Cortex of kidney (tissue), 1 donor: ENCODE data around the gene NBAS.
"Not testable (repeated sequence)": the region's sequence is repeated elsewhere in the genome, so short reads cannot be mapped to it uniquely, and the experiment has no call there.

Experiments used
- DNase-seq: peaks from one replicate; lab custom pipeline; 2025; lab: John Stamatoyannopoulos, UW

Gene NBAS

GRCh38 chr2:15363142-15363541, 198.0 kb downstream of the NBAS start:
- DNase-seq: no peak

- no peak for DNase-seq
Measured at GRCh38 chr2:15359716-15360531, 201.2 kb downstream of the NBAS start.

GRCh38 chr2:15357922-15358321, 203.2 kb downstream of the NBAS start:
- DNase-seq: no peak

GRCh38 chr2:15357186-15357585, 203.9 kb downstream of the NBAS start:
- DNase-seq: no peak

- no peak for DNase-seq
Measured at GRCh38 chr2:15355386-15355785, 205.7 kb downstream of the NBAS start.

GRCh38 chr2:15354596-15355366, 206.4 kb downstream of the NBAS start:
- no peak for DNase-seq

GRCh38 chr2:15352363-15352762, 208.8 kb downstream of the NBAS start:
- no peak for DNase-seq

- no peak for DNase-seq
Measured at GRCh38 chr2:15348636-15349035, 212.5 kb downstream of the NBAS start.

GRCh38 chr2:15348045-15348444, 213.1 kb downstream of the NBAS start:
- DNase-seq: no peak

- no peak for DNase-seq
Measured at GRCh38 chr2:15346624-15347023, 214.5 kb downstream of the NBAS start.

GRCh38 chr2:15337996-15338666, 223.0 kb downstream of the NBAS start:
- DNase-seq: no peak

GRCh38 chr2:15334644-15335326, 226.3 kb downstream of the NBAS start:
- no peak for DNase-seq

- DNase-seq: no peak
Measured at GRCh38 chr2:15331787-15332186, 229.3 kb downstream of the NBAS start.

- DNase-seq: no peak
Measured at GRCh38 chr2:15325296-15325695, 235.8 kb downstream of the NBAS start.

GRCh38 chr2:15323227-15323626, 237.9 kb downstream of the NBAS start:
- DNase-seq: no peak

- DNase-seq: not testable (repeated sequence)
Measured at GRCh38 chr2:15321481-15321880, 239.7 kb downstream of the NBAS start.

- no peak for DNase-seq
Measured at GRCh38 chr2:15316370-15316814, 244.7 kb downstream of the NBAS start.

GRCh38 chr2:15315411-15315810, 245.7 kb downstream of the NBAS start:
- no peak for DNase-seq

GRCh38 chr2:15313657-15314056, 247.5 kb downstream of the NBAS start:
- DNase-seq: no peak

- no peak for DNase-seq
Measured at GRCh38 chr2:15311926-15312325, 249.2 kb downstream of the NBAS start.

GRCh38 chr2:15311201-15311907, 249.8 kb downstream of the NBAS start:
- DNase-seq: no peak
